ENCODE data around the gene RFTN1. TPM values are rescaled to one million over a fixed set of nuclear protein-coding genes. Genes with fewer than 3 reads are reported as not detected.
"Not testable (repeated sequence)": the region's sequence is repeated elsewhere in the genome, so short reads cannot be mapped to it uniquely, and the experiment has no call there.

Gene RFTN1
- total RNA-seq, 1 donor from 2014 or later = 76.0 TPM

DNA sequence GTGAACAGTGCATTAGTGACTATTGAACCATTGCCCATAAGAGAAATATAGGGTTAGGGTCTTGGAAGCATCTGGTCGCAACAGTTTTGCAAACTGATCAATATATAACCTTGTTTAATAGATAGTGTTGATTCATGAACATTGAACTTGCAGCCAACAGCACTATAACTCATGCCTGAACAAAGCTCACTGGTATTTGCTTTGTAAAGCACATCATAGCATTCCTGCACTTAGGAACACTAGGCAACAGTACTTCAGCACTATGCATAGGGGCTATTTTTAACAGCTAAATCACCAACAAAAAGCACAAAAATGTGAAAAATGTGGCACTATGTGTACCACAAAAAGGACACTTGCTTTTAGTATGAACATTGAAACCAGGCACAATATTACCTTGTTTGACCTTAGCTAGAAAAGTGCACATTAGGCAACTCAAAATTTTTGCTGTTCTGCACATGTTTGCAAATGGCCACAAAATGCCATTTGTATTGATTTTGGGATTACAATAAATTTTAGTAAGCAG lies 180.5 kb downstream of the RFTN1 start:
- DNase-seq (ENCODE audit: low read depth) = peak; percentile 43

DNA sequence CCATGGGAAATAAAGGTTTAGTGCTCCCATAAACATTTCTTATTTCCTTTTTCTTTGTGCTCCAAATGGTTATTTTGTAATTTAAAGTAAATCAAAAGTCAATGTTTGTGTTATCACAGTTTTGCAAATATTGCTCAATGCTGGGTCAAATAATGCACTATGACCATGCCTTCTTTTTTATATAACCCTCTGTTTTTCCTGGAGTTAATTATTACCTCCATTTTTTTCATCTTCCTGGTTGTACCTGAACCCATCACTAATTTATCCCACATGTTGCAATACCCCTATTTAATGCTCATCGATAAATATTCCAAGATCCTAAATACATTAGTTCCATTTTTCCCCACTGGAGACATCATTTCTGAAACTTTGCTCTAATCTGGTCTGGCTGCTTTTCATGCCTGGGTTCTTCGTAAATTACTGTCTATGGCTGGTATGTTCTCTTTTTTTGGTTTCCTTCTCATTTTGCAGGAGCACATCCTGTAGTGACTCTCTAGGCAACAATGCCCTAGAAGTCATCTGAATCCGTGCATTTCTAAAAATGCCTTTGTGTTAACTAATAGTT lies 182.1 kb downstream of the RFTN1 start:
- DNase-seq (ENCODE audit: low read depth) = no peak

DNA sequence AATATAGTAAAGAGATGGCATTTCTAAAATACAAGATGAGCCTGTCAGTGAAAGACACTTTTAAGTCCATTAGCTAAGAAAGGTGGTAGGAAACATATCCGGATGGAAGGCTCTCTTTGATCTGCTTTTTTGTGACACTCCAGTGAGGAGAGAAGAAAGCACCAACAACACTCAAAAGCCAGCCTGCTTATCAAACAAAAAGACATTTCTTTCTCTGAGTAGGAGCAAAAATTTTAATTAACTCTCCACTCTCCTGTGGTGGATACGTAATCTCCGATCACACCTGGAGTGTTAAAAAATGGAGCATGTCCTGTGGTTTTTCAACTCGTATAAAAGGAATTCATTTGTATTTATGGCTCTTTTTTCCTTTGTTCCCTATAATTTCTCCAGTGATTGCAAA lies 183.1 kb downstream of the RFTN1 start:
- DNase-seq (ENCODE audit: low read depth) = no peak

DNA sequence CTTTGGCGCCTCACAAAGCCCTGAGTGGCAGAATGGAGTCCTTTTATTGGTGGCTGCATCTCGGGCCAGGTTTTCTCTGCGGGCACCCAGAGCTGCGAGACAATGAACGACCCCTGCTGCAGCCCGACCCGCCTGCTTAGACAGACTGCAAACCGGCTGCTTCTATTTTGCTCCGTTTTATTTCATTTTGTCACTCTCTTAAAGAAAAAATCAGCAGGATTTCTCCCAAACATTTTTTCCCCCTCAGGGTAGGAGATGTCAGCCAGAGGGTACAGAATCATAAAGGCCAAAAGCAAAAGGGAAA lies 183.7 kb downstream of the RFTN1 start:
- DNase-seq (ENCODE audit: low read depth) = no peak

DNA sequence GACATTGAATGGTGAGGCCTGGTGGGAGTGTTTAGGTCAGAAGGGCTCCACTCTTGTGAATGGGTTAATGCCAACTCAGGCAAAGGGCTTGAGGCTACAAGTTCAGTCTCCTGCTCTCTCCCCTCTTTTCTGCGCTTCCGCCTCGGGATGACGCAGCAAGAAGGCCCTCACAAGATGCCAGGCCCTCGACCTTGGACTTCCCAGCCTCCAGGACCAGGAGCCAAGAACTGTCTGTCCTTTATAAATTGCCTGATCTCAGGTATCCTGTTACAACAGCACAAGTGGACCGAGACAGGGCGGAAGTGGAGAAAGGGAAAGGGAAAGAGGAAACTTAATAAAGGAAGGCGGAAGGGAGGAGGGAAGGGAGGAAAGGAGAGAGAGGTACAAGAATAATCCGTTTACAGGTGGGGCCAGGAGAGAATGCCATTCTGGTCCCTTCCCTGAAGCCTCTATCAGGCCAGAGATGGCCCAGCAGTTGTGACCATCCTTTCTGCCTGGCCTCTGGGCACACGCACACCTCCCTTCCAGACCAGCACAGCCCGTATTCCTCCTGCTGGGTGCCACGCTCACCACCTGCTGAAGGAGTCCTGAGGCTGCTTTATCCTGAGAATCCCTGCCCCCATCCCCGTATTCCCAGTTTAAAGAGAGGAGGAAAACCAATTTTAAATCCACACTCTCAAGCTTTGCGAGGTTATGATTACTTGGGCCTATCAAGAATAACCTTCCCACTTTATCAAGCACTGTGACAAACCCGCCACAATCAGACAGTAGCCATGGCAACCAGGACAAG lies 184.3 kb downstream of the RFTN1 start:
- no peak for DNase-seq (ENCODE audit: low read depth)

DNA sequence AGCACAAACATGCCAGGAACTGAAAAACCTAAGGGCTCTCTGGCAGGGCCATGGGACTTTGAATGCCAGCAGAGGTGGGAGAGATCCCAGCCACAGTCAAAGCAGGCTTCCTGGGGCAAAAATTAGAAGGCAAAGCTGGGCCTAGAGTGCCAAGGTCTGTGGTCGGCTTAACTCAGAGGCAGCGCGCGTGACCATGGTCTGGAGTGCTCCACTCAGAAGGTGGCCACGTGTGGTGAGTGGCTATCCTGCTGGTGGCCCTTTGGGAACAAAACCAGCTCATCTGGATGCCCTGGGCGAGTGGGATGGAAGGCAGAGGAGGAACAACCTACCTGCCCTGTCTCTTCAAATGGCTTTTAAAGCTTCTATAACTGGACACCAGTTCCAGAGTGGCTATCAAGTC lies 185.4 kb downstream of the RFTN1 start:
- no peak for DNase-seq (ENCODE audit: low read depth)

DNA sequence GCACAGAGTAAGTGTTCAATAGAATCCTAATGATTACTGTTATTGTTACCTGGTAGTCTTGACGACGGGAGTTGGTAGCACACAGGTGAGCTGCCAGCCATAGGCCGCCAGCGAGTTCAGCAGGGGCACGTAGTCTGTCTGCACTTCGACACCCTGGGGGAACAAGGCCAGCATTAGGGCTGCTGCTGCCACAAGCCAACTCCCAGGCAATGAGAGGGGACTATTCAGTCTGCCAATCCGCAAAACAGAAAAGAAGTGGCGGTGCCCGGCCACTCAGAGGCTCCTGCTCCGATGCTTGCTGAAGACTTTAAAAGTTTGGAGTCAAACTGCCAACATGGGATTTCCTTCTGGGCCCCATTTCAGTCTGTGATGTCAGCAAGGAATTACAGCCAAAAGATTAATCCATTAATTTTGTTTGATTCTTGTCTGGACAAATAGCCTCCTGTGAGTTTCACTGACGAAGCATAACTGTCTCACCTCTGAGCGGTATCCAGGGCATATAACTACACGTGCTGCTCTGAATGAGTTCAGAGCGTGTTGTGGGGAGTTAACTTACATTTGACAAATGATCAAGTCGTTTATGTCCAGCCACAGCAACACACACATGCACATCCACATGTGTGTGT lies 186.7 kb downstream of the RFTN1 start:
- DNase-seq (ENCODE audit: low read depth) = no peak

DNA sequence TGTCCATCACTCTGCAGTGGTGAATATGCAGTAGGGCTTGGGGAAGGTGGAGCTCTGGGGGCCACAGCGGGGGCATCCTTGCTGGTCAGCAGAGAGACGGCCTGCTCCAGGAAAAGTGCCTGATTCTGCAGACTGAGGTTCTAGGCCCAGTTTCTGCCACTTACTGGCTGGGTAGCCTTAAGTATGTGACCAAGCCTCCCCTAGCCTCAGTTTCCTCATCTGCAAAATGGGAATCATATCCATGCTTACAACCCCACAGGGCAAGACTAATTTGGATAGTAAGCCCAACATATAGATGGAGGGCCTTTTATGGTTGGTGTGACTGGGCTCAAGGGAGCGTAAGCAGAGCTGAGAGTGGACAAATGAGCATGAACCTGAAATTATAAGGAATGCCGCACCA lies 187.6 kb downstream of the RFTN1 start:
- DNase-seq (ENCODE audit: low read depth) = no peak

DNA sequence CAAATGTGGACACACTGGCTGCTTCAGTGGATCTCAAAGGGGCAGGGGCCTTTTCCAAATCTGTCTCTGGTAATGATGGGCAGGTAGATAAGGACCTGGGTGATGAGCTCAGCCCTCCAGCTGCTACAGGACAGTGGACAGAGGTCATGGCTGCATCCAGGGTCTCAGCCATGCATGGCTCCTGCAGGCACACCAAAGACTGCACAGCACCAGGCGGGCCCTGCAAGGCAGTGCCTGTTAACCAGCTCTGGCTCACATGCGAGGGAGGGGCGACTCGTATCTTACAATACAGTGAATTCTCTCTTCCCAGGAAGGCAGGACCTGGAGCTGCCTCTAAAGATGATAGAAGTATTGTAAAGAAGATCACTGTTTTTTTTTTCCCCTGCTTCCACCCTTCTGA lies 189.8 kb downstream of the RFTN1 start:
- DNase-seq (ENCODE audit: low read depth) = no peak

DNA sequence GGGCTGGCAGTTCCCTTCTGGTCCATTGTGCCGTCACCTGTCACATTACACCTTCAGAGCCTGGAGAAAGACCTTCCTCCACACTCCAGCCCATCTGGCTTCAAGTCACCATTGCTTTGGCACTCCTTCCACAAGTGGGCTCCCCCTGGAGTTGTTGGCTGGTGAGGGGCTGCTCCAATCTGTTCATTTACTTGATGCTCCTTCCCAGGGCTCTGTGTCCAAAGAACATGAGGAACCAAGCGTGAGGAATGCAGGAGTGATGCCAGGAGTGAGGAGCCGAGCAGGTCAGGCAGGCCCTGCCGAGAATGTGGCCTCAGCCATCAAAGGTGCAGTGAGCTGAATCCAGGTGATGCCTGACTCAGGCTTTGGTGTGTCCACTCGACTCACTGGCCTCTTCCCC lies 191.3 kb downstream of the RFTN1 start:
- no peak for DNase-seq (ENCODE audit: low read depth)

DNA sequence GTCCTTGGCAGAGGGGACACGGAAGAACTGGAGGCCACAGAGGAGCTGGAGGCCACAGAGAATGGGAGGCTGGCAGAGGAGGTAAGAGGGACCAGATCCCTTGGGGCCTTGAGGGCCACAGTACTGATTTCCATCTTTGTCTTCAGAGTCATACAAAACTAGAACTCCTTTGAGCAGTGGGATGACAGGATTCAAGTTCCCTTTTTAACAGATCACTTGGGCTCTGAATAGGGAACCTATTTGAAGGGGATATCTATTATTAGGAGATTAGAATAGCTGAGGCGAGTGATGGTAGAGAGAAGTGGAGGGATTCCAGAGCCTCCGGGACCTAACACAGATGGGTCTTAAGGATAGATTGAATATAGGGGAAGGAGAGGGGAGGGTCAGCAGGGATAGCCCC lies 192.8 kb downstream of the RFTN1 start:
- DNase-seq (ENCODE audit: low read depth) = no peak

DNA sequence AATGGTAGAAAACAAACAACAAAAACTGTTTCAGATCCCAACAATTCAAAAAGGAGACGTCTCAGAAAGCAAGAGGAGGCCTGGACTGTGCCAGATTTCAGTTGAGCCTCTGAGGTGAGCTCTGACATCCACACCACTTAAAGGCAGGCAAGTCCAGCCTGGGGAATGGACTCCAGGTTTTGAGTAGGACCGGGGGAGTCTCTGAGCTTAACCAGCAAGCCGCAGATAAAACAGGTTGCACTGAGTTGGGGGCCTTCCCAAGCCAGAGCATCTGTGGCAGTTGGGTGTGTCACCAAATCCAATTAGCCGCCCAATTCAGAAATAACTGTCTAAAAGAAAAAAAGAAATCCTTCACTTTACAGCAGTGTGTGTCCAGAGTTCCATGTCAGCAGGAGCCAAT lies 193.8 kb downstream of the RFTN1 start:
- DNase-seq (ENCODE audit: low read depth) = no peak

DNA sequence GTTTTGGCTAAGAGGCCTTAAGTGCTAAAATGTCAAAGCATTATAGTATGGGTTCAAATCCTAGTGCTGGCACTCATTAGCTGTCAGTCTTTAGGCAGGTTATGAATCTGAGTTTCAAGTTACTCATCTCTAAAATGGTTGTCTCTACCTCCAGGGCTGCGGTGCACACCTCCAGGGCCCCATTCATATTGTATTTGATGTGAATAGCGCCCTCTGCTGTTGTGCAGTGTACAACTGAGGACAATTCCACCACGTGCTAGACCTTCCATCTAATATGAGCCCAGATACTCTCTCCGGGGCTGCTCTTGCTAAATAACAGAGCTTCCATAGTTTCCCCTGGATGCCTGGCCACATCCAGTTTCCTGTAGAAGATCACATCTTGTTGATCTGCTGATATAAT lies 194.2 kb downstream of the RFTN1 start:
- DNase-seq (ENCODE audit: low read depth) = no peak

DNA sequence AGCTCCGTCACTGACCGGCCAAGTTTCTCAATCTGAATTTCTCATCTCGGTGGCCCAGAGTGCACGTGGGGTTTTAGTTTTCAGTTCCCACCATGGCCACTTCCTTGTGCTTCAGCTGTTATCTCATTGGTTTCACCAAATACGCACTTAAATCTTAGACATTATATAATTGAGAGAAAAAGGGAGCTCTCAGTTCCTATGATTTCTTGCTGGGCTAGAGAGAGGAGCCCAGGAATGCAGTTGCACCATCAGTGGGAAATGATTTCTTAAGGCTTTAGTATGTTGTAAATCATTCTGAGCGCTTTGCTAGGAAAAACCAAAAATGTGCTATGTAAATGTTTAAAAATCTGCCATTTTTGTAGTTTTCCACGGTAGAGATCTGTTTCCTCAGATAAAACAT lies 195.3 kb downstream of the RFTN1 start:
- no peak for DNase-seq (ENCODE audit: low read depth)

DNA sequence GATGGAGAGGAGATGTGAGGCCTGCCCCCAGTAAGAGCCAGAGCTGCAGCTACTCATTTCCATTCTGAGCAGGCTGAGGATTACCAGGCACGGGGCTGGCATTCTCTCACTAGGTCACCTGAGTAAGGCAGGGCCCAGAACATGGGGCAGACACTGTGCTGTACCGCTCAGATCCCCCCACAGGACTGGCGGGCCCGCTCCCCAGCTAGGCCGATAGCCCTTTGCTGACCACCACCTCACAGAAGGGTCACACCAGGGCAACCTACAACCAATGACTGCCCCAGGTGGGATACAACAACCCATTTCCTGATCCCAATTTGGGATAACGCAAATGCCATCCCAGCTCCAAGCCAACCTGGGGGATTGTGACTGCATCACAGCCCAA lies 195.9 kb downstream of the RFTN1 start:
- no peak for DNase-seq (ENCODE audit: low read depth)

DNA sequence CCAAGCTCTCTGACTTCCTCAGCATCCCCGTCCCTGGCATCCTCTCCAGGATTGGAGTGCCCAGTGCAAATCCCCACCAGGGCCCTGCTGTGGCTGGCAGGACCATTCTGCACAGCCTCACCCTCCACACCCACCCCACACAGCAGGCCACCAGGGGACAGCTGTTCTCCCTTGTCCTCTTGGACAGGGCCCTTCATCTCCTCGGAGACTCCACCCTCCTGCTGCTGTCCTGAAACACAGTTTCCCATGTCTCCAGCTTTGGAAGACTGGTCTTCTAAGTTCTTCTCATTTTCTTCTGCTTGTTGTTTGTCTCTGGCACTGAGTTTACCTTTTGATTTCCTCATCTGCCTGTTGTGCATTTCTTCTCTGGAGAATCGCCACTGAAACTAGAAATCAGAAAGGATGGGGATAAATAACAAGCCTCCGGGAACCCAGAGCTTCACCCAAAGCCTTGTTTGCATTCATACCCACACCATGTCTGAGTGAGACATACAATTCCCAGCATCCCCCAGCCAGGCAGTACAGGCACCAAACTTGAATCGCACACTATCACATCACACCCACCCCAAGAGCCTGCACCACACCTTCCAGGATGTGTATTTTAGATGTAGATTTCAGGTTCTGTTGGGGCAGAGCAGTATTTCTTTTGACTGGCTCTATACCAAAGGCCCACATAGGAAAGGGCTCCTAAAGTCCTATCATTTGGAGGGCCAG lies 196.5 kb downstream of the RFTN1 start:
- DNase-seq (ENCODE audit: low read depth) = peak; percentile 78

DNA sequence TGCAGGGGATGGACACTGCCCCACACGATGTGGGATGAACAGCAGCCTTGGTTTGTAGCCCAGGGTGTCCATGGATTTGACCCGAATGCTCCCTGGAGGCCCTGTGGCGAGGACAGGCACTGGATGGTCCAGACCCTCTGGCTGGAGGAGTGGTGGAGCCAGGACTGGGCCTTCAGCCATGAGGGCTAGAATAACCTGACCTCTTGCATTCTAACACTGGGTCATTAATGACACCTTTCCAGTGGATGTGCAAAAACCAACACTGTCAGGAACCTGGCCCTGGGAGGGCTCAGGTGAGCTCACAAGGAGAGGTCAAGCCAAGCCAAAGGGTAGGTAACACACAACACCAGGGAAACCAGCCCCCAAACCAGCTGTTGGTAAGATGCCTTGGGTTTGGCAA lies 197.1 kb downstream of the RFTN1 start:
- DNase-seq (ENCODE audit: low read depth) = no peak

DNA sequence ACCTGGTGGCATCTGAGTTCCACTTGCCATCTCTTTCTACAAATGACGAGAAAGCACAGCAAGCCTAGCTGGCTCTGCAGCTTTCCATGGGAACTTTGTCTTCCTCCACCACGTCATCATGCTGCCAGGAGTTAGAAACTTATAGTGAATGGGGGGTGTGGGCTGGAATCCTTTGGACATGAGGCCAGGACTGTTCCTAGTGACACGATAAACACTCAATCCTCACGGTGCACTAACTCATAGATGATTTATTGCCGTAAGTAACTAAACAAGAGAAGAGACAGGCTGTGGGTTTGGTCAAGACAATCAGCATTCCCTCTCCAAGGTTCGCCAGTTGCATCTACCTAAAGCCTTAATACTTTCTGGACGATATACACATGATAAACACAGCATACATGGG lies 197.9 kb downstream of the RFTN1 start:
- DNase-seq (ENCODE audit: low read depth) = no peak

DNA sequence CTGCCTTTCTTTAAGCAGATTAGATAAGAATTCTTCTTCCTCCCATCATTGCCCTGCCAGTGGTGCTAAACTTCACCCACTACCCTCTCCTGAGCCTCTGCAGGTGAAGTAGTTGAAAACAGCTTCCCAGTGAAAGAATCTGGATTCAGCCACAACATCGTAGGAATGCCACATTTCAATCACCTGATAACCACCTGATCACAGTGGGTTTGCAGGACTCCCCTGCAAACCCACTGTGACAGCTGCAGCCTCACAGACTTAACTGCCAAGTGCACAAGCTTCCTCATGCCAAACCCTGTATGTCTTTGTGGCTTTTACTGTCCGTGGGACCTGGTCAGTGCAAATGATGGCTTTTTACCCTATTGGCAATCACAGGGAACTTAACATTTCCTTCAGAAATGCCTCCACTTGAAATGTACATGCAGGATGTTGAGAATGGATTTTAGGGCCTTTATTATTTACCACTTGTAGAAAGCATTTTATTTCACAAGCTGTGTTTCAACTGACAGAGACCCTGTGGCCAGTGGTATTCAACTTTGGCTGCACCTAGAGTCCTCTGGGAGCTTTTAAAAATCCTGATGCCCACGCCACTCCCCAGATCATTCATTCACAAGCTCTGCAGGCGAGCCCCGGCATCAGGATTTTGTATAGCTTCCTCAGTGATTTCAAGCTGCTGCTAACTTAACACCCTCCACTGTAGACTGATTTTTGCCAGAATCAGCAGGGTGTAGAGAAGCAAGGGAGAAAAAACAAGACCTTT lies 199.4 kb downstream of the RFTN1 start:
- DNase-seq (ENCODE audit: low read depth) = peak; percentile 84

DNA sequence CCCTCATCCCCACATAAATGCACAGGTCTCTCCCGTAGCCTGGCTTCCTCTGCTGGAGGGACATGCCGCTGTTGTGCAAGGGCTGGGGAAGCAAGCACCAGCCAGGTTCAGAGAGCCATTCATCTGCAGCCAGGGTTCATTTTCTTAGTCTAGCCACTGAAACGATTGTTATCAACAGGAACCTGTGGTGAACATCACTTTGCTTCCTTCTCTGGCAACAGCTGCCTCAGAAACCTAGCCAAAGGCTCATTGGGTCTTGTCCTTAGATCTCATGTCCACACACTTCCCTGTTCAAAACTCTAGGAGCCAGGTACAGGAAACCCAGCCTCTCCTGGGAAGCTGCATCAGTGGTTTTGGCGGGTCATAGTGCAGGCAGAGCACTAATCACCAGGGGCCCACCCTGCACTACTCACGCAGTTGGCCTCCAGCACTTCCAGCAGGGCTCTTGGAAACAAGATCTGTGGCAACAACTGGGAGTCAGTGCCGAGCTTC lies 201.5 kb downstream of the RFTN1 start:
- DNase-seq (ENCODE audit: low read depth) = peak; percentile 72

DNA sequence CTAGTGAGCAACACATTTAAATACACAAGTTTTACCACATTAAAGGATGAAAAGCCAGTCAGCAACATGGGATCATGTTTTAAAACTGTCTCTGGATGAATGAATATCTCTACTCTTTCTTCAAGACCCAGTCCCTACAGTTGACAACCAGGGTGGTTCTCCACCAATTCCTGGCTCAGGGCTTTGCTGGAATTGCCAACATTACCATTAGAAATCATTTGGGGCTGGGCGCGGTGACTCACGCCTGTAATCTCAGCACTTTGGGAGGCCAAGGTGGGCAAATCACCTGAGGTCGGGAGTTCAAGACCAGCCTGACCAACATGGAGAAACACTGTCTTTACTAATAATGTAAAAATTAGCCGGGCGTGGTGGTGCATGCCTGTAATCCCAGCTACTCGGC lies 203.0 kb downstream of the RFTN1 start:
- not testable (repeated sequence) for DNase-seq (ENCODE audit: low read depth)
